SK-N-SH treated with all-trans-retinoic acid at 6 μM for 48 hours (cell line): ENCODE measurements around the gene CAMK2N2.
A peak's percentile ranks its signal among the peaks of the same experiment; 100 is the strongest.

Experiments
- ATAC-seq: fragments of 200-7000 bp; cut with Tn5 transposase; 3 replicates; pipeline ENCODE4 v1.9.1; 2020; ENCODE audit warnings: mild to moderate bottlenecking, moderate library complexity
- BACH2 ChIP-seq: fragments of 250-450 bp; sonication (Bioruptor Pico); IDR thresholded peaks from 2 replicates; pipeline ENCODE4 v1.9.0; 2021; ENCODE audit warnings: mild to moderate bottlenecking, borderline replicate concordance
- CSDC2 ChIP-seq: fragments of 250-450 bp; sonication (Bioruptor Pico); IDR thresholded peaks from 2 replicates; pipeline ENCODE4 v1.5.0; 2020; ENCODE audit warnings: mild to moderate bottlenecking, moderate library complexity
- GLIS3 ChIP-seq: fragments of 250-450 bp; sonication (Bioruptor Pico); IDR thresholded peaks from 2 replicates; pipeline ENCODE4 v1.5.0; 2020; ENCODE audit warnings: mild to moderate bottlenecking, moderate library complexity
- ISL1 ChIP-seq: fragments of 250-450 bp; sonication (Bioruptor Pico); IDR thresholded peaks from 2 replicates; pipeline ENCODE4 v2.1.2; 2022; ENCODE audit warnings: mild to moderate bottlenecking, moderate library complexity
- OSR1 ChIP-seq: fragments of 250-450 bp; sonication (Bioruptor Pico); IDR thresholded peaks from 2 replicates; pipeline ENCODE4 v1.8.0; 2022; ENCODE audit warnings: moderate library complexity, mild to moderate bottlenecking, inconsistent platforms
- RARB ChIP-seq: fragments of 250-450 bp; sonication (Bioruptor Pico); IDR thresholded peaks from 2 replicates; pipeline ENCODE4 v1.8.0; 2021; ENCODE audit warnings: mild to moderate bottlenecking, moderate library complexity
- TCF4 ChIP-seq: fragments of 250-450 bp; sonication (Bioruptor Pico); IDR thresholded peaks from 2 replicates; pipeline ENCODE4 v1.8.0; 2021; ENCODE audit warnings: mild to moderate bottlenecking, moderate library complexity, borderline replicate concordance
- TOX ChIP-seq: fragments of 250-450 bp; sonication (Bioruptor Pico); IDR thresholded peaks from 2 replicates; pipeline ENCODE4 v1.8.0; 2021; ENCODE audit warnings: mild to moderate bottlenecking, moderate library complexity, borderline replicate concordance
- ZFP3 ChIP-seq: fragments of 250-450 bp; sonication (Bioruptor Pico); IDR thresholded peaks from 2 replicates; pipeline ENCODE4 v1.5.0; 2020; ENCODE audit warnings: mild to moderate bottlenecking, moderate library complexity
- ZFP30 ChIP-seq: fragments of 450-650 bp; formaldehyde crosslinking; IDR thresholded peaks from 2 replicates; pipeline ENCODE4 v1.5.0; 2022; ENCODE audit warnings: mild to moderate bottlenecking, moderate library complexity
- ZNF565 ChIP-seq: fragments of 450-650 bp; formaldehyde crosslinking; conservative IDR thresholded peaks from 2 replicates; pipeline ENCODE4 v1.5.0; 2020; ENCODE audit warnings: low read depth, mild to moderate bottlenecking, moderate library complexity
- ZNF70 ChIP-seq: fragments of 450-650 bp; formaldehyde crosslinking; IDR thresholded peaks from 2 replicates; pipeline ENCODE4 v1.5.0; 2020; ENCODE audit warnings: mild to moderate bottlenecking, moderate library complexity
- ZNF8 ChIP-seq: fragments of 450-650 bp; formaldehyde crosslinking; IDR thresholded peaks from 2 replicates; pipeline ENCODE4 v1.5.0; 2020; ENCODE audit warnings: mild to moderate bottlenecking, moderate library complexity
- TF ChIP-seq, protein P1 (sequence below): fragments of 250-450 bp; sonication (Bioruptor Pico); IDR thresholded peaks from 2 replicates; pipeline ENCODE4 v1.5.0; 2020; ENCODE audit warnings: mild to moderate bottlenecking, moderate library complexity
- TF ChIP-seq, protein P2 (sequence below): fragments of 250-450 bp; sonication (Bioruptor Pico); IDR thresholded peaks from 2 replicates; pipeline ENCODE4 v1.5.1; 2020; ENCODE audit warnings: low read depth, mild to moderate bottlenecking, moderate library complexity
- TF ChIP-seq, protein P3 (sequence below): fragments of 250-450 bp; sonication (Bioruptor Pico); IDR thresholded peaks from 2 replicates; pipeline ENCODE4 v1.8.0; 2020; ENCODE audit warnings: mild to moderate bottlenecking, moderate library complexity, borderline replicate concordance
- TF ChIP-seq, protein P4 (sequence below): fragments of 250-450 bp; sonication (Bioruptor Pico); IDR thresholded peaks from 2 replicates; pipeline ENCODE4 v1.8.0; 2021; ENCODE audit warnings: low read depth, mild to moderate bottlenecking, moderate library complexity, borderline replicate concordance
- TF ChIP-seq, protein P5 (sequence below): fragments of 250-450 bp; sonication (Bioruptor Pico); IDR thresholded peaks from 2 replicates; pipeline ENCODE4 v1.5.1; 2021; ENCODE audit warnings: mild to moderate bottlenecking, moderate library complexity

Gene CAMK2N2

DNA sequence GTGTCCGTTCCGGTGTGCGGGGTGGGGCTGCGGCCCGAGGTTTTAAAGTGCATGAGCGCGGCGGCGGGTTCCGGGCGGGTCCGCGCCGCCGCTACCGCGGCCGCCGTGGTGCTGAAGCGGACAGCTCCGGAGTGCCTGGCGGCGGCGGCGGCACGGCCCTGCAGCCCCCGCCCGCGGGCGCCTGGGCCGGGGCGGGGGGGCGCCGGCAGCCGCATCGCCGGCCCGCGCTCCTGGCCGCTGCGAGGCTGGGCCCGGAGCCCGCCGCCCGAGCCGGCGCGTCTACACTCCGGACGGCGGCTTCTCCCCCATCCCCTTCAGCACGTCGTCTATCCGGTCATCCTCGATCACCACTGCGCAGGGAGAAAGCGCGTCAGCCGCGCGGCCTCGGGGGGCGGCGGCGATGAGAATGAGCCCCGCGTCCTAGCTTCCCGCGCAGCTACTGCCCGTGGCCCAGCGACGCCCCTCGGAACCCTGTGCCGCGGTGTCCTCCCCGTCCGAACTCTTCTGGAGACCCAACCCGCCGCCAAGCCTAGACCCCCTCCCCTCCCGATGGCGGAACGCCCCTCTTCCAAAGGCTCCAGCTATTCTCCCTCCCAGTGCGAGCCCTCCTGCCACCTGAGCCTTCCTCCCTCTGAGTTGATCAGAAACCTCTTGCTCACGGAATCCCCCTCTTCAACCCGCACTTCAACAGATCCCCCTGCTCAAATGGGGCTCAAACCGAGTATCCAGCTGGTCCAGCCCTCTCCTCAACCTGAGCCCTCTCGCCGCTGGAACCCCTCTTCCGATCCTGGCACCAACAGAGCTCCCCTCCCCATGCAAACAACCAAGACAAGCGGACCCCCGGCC, 1.3 kb downstream of the CAMK2N2 start:
- peak; percentile 32 for ATAC-seq
- TF ChIP-seq ZFP3 (no peak), GLIS3 (CRISPR knock-in tag) (no peak), ZFP30 (CRISPR knock-in tag) (no peak), CSDC2 (CRISPR knock-in tag) (no peak), RARB (CRISPR knock-in tag) (no peak)
- TF ChIP-seq, protein P1, sequence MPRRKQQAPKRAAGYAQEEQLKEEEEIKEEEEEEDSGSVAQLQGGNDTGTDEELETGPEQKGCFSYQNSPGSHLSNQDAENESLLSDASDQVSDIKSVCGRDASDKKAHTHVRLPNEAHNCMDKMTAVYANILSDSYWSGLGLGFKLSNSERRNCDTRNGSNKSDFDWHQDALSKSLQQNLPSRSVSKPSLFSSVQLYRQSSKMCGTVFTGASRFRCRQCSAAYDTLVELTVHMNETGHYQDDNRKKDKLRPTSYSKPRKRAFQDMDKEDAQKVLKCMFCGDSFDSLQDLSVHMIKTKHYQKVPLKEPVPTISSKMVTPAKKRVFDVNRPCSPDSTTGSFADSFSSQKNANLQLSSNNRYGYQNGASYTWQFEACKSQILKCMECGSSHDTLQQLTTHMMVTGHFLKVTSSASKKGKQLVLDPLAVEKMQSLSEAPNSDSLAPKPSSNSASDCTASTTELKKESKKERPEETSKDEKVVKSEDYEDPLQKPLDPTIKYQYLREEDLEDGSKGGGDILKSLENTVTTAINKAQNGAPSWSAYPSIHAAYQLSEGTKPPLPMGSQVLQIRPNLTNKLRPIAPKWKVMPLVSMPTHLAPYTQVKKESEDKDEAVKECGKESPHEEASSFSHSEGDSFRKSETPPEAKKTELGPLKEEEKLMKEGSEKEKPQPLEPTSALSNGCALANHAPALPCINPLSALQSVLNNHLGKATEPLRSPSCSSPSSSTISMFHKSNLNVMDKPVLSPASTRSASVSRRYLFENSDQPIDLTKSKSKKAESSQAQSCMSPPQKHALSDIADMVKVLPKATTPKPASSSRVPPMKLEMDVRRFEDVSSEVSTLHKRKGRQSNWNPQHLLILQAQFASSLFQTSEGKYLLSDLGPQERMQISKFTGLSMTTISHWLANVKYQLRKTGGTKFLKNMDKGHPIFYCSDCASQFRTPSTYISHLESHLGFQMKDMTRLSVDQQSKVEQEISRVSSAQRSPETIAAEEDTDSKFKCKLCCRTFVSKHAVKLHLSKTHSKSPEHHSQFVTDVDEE (CRISPR knock-in tag) = no peak
- TF ChIP-seq, protein P2, sequence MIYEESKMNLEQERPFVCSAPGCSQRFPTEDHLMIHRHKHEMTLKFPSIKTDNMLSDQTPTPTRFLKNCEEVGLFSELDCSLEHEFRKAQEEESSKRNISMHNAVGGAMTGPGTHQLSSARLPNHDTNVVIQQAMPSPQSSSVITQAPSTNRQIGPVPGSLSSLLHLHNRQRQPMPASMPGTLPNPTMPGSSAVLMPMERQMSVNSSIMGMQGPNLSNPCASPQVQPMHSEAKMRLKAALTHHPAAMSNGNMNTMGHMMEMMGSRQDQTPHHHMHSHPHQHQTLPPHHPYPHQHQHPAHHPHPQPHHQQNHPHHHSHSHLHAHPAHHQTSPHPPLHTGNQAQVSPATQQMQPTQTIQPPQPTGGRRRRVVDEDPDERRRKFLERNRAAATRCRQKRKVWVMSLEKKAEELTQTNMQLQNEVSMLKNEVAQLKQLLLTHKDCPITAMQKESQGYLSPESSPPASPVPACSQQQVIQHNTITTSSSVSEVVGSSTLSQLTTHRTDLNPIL (CRISPR knock-in tag) = no peak
- TF ChIP-seq, protein P3, sequence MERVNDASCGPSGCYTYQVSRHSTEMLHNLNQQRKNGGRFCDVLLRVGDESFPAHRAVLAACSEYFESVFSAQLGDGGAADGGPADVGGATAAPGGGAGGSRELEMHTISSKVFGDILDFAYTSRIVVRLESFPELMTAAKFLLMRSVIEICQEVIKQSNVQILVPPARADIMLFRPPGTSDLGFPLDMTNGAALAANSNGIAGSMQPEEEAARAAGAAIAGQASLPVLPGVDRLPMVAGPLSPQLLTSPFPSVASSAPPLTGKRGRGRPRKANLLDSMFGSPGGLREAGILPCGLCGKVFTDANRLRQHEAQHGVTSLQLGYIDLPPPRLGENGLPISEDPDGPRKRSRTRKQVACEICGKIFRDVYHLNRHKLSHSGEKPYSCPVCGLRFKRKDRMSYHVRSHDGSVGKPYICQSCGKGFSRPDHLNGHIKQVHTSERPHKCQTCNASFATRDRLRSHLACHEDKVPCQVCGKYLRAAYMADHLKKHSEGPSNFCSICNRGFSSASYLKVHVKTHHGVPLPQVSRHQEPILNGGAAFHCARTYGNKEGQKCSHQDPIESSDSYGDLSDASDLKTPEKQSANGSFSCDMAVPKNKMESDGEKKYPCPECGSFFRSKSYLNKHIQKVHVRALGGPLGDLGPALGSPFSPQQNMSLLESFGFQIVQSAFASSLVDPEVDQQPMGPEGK (CRISPR knock-in tag) = no peak
- TF ChIP-seq, protein P4, sequence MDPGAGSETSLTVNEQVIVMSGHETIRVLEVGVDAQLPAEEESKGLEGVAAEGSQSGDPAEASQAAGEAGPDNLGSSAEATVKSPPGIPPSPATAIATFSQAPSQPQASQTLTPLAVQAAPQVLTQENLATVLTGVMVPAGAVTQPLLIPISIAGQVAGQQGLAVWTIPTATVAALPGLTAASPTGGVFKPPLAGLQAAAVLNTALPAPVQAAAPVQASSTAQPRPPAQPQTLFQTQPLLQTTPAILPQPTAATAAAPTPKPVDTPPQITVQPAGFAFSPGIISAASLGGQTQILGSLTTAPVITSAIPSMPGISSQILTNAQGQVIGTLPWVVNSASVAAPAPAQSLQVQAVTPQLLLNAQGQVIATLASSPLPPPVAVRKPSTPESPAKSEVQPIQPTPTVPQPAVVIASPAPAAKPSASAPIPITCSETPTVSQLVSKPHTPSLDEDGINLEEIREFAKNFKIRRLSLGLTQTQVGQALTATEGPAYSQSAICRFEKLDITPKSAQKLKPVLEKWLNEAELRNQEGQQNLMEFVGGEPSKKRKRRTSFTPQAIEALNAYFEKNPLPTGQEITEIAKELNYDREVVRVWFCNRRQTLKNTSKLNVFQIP = no peak

DNA sequence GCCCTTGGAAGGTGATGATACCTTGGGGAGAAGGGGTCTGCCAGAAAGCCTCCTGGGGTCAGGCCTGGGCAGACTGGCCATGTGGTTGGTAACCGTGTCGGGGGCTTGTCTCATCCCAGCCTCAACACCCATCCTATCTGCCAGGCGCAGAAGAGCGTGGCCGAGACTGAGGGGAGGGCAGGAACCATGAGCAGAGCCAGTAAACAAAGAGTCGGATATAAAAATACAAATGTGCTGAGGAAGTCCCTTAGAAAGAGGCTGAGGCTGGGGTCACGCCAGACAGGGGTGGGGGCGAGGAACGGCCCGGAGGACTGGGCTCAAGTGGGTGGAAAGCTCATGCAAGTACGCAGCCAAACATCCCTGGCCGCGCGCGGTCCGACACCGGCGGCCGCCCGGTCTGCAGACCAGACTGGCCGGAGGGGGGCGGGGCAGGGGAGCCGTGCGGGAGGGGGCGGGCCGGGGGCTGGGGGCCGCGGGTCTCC, 1.9 kb downstream of the CAMK2N2 start:
- TF ChIP-seq OSR1 (no peak), ISL1 (CRISPR knock-in tag) (no peak), ZFP3 (no peak), ZFP30 (CRISPR knock-in tag) (no peak), TCF4 (CRISPR knock-in tag) (no peak), GLIS3 (CRISPR knock-in tag) (no peak), ZNF70 (CRISPR knock-in tag) (no peak), ZNF565 (CRISPR knock-in tag) (no peak), BACH2 (CRISPR knock-in tag) (no peak), CSDC2 (CRISPR knock-in tag) (no peak), ZNF8 (no peak), TOX (no peak)
- TF ChIP-seq, protein P3 (CRISPR knock-in tag) = no peak
- TF ChIP-seq, protein P5, sequence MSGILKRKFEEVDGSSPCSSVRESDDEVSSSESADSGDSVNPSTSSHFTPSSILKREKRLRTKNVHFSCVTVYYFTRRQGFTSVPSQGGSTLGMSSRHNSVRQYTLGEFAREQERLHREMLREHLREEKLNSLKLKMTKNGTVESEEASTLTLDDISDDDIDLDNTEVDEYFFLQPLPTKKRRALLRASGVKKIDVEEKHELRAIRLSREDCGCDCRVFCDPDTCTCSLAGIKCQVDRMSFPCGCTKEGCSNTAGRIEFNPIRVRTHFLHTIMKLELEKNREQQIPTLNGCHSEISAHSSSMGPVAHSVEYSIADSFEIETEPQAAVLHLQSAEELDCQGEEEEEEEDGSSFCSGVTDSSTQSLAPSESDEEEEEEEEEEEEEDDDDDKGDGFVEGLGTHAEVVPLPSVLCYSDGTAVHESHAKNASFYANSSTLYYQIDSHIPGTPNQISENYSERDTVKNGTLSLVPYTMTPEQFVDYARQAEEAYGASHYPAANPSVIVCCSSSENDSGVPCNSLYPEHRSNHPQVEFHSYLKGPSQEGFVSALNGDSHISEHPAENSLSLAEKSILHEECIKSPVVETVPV (CRISPR knock-in tag) = no peak
- TF ChIP-seq, protein P4 = no peak
- TF ChIP-seq, protein P2 (CRISPR knock-in tag) = no peak
- TF ChIP-seq, protein P1 (CRISPR knock-in tag) = no peak

More for the DNA sequence above, 1.9 kb downstream of the CAMK2N2 start:
- ATAC-seq = no peak
